ENCODE data around the gene SLC7A4. TPM values are rescaled to one million over a fixed set of nuclear protein-coding genes. Genes with fewer than 3 reads are reported as not detected.
"Not testable (repeated sequence)": the region's sequence is repeated elsewhere in the genome, so short reads cannot be mapped to it uniquely, and the experiment has no call there.

SLC7A4 gene, protein sequence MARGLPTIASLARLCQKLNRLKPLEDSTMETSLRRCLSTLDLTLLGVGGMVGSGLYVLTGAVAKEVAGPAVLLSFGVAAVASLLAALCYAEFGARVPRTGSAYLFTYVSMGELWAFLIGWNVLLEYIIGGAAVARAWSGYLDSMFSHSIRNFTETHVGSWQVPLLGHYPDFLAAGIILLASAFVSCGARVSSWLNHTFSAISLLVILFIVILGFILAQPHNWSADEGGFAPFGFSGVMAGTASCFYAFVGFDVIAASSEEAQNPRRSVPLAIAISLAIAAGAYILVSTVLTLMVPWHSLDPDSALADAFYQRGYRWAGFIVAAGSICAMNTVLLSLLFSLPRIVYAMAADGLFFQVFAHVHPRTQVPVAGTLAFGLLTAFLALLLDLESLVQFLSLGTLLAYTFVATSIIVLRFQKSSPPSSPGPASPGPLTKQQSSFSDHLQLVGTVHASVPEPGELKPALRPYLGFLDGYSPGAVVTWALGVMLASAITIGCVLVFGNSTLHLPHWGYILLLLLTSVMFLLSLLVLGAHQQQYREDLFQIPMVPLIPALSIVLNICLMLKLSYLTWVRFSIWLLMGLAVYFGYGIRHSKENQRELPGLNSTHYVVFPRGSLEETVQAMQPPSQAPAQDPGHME
- not detected in 2 replicates for total RNA-seq

GRCh38 chr22:21032037-21032867 lies at the start of gene SLC7A4:
Gene SLC7A4, minus strand, starts transcription at chr22:21032561. Its CDS starts 749 bp downstream, at chr22:21031812.
- intact Hi-C loops (cut with micrococcal nuclease) = no loop called here

- intact Hi-C loops (cut with micrococcal nuclease) = no loop called here
Observed at GRCh38 chr22:21080435-21081137, 48.2 kb upstream of the SLC7A4 start.

DNA sequence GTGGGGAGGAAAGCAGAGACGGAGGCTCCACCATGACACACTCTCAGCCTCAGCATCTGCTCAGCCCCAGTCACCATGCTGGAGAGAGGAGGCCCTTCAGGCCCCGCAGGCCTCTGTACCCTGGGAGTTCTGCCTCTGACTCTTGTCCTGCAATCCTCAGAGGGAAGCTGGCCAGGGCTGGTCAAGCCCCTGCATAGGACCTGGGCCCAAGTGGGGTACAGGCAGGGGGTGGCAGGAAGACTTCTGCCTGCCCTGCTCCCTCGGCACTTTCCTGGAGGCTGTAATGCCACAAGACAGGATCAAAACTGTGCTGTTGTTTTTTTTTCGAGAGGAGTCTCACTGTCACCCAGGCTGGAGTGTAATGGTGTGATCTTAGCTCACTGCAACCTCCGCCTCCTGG lies 47.1 kb upstream of the SLC7A4 start:
- intact Hi-C loops (cut with micrococcal nuclease) = no loop called here

DNA sequence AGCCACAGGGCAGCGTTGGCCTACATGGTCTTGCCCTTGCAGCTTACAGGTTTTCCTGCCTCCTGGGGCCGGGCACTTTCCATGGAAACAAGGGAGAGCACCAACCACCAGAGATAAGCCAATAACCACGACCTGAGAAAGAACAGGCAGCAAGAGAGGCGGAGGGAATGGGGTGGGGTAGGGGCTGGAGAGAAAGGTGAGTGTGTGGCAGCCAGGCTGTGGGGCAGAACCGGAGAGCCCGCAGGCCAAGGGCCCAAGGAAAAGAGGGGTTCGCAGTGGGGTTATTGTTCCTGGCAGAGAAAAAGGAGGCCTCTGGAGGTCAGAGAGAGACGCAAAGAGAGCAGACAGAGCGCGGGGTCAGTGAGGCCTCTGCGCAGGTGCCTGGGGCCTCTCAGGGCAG lies 46.6 kb upstream of the SLC7A4 start:
- intact Hi-C loops (cut with micrococcal nuclease) = no loop called here

DNA sequence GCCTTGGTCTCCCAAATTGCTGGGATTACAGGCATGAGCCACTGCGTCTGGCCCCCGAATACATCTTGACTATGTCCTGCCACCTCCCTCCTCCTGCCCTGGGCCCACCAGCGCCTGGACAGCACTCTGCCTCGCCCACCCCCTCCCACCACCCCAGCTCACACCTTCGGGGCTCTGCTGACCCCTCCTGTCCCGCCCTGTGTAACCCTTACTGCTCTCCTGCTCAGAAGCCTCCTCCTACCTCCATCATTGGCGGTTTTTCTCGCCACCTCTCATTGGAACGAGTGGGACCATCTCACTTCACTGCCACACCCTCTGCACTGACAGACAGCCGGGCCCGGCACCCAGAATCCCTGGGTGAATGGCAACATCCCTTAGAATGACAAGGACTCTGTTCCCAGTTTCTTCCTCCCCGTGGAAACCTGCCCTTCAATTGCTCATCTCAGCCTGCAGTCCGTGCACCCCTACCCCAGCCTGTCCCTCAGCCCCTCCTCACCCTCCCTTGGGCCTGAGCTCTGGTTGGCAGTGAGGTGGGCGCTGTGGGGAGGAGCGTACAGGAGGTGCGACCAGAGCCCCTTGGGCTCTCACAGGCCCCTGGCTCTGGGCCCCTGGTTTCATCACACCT lies 45.6 kb upstream of the SLC7A4 start:
- intact Hi-C loops (cut with micrococcal nuclease) = no loop called here

- intact Hi-C loops (cut with micrococcal nuclease) = no loop called here
Observed at GRCh38 chr22:21076912-21077625, 44.7 kb upstream of the SLC7A4 start.

- intact Hi-C loops (cut with micrococcal nuclease) = no loop called here
Observed at GRCh38 chr22:21075516-21076138, 43.3 kb upstream of the SLC7A4 start.

- intact Hi-C loops (cut with micrococcal nuclease) = no loop called here
Observed at GRCh38 chr22:21074102-21074715, 41.8 kb upstream of the SLC7A4 start.

DNA sequence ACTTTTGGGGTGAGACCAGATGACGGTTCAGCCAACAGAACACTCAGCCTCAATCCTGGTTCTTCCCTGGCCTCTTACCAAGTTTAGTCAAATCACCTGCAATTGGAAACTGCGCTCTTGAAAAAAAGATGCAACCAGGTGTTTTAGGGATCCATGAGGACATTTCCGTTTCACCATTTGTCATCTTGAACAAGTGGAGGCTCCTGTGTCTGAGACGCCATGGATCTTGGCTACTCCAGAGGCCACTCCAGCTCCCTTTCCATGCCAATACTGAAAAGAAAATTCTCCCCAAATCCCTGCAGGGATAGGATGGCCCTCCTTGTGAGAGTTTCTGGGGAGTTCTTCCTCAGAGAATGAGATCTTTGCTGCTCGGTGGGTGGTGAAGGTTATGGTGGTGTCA lies 41.1 kb upstream of the SLC7A4 start:
- intact Hi-C loops (cut with micrococcal nuclease) = no loop called here

- intact Hi-C loops (cut with micrococcal nuclease) = no loop called here
Observed at GRCh38 chr22:21073023-21073422, 40.7 kb upstream of the SLC7A4 start.

DNA sequence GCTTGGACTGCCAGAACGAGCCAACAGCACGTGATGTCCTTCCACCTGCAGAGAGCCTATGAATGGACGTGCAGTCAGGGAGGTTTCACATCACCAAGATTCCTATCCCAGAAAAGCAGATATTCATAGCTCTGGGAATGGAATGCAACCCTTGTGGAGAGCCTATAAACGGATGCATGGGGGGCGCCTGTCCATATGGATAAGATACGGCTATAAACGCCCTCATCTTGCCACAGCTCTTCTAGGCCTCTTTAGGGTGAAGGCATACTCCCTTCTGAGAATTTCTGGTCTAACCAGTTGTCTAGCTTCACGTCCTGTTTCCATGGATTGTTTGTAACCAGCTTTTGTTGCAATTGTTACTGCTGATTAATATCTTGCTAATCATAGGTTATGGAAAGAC lies 39.4 kb upstream of the SLC7A4 start:
- intact Hi-C loops (cut with micrococcal nuclease) = not testable (repeated sequence)

DNA sequence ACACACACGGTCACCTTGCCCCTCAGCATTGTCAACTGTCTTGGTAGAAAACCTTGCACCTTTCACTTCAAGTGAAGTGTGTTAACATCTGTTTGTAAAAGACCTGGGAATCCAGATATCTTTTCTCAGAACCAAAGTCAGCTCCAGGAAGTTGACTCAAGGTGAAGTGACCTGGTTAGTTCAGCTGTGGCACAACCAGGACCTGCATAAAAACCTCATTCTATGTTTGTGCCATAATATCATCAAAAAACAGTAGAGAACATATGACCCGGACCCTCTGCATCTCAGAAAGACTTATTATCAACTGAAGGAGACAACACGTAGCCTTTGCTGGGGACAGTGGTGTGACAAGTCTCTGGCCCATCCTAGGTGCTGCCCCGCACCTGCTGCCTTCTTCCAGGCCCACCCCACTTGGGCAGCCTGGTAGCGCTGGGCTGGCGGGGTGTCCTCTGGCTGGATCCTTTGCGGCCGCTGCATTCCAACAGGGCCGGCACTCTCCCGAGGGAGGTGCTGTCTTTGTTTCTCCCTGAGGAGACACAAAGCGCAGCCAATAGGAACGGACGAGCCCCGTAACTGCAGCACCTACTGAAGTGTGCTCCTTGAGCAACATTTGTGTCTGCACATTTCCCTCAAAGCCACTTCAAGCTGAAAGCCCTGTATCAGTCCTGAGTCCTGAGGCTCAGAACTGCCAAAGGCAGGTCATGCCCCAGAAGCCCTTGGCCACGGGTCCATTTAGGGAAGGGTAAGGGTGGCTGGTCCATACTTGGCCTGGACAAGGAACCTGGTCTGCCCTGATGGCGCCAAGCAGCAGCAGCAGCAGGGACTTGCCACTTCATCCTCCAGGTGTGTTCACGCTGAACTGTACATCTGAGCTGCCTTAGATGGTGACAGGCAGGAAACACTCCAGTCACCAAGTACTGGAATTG lies 38.6 kb upstream of the SLC7A4 start:
- intact Hi-C loops (cut with micrococcal nuclease) = no loop called here

DNA sequence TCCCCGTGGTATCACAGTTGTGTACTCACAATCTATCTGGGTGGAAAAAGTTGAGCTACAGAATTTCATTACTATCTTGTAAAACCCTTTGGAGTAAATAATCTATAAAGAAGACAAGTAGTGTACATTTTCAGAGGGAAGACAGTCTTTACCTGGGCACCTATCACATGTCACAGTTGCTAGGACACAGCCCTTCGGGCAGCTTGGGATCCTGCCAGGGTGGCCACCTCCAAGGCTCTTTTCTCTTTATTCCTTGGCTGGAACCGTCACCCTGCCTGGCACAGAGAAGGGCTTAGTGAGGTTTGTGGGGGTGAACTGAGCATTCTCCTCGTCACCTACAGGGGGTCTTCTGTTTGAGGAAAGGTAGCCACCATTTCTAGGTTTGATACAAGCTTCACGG lies 37.0 kb upstream of the SLC7A4 start:
- intact Hi-C loops (cut with micrococcal nuclease) = no loop called here

GRCh38 chr22:21068681-21069276 lies 36.4 kb upstream of the SLC7A4 start:
- intact Hi-C loops (cut with micrococcal nuclease) = no loop called here

- intact Hi-C loops (cut with micrococcal nuclease) = no loop called here
Observed at GRCh38 chr22:21067901-21068680, 35.7 kb upstream of the SLC7A4 start.

DNA sequence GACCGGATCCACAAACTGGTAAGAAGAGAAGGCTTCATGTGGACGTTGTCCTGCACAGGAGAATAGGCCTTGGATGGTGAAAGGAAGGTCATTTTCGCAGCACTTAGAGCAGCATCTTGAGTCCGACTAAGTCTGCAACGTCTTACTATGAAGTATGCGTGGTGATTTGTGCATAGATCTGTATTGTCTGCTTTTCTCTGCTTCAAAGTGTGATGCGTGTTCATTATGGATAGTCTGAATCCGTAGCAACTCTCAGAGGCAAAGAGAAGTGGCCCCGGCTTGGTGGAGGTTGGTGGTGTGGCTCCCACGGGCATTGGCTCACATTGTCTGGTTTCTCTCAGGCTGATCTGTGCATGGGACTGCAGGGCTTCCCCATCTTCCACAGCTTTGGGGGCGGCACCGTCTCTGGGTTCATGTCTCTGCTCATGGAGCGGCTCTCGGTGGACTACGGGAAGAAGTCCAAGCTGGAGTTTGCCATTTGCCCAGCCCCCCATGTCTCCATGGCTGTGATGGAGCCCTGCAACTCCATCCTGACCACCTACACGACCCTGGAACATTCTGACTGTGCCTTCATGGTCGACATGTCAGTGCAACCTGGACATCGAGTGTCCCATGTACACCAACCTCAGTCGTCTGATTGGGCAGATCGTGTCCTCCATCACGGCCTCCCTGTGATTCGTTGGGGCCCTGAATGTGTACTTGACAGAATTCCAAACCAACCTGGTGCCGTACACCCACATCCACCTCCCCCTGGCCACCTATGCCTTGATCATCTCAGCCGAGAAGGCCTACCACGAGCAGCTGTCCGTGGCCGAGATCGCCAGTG lies 34.9 kb upstream of the SLC7A4 start:
- intact Hi-C loops (cut with micrococcal nuclease) = no loop called here
